Pons (tissue), 1 donor: ENCODE results near the gene RIC8B.
"Not testable (repeated sequence)": the region's sequence is repeated elsewhere in the genome, so short reads cannot be mapped to it uniquely, and the experiment has no call there.

Experiments used
- DNase-seq: peaks from one replicate; pipeline ENCODE4 v3.0.0-alpha.2; 2016; ENCODE audit warnings: low spot score

Gene RIC8B

DNA sequence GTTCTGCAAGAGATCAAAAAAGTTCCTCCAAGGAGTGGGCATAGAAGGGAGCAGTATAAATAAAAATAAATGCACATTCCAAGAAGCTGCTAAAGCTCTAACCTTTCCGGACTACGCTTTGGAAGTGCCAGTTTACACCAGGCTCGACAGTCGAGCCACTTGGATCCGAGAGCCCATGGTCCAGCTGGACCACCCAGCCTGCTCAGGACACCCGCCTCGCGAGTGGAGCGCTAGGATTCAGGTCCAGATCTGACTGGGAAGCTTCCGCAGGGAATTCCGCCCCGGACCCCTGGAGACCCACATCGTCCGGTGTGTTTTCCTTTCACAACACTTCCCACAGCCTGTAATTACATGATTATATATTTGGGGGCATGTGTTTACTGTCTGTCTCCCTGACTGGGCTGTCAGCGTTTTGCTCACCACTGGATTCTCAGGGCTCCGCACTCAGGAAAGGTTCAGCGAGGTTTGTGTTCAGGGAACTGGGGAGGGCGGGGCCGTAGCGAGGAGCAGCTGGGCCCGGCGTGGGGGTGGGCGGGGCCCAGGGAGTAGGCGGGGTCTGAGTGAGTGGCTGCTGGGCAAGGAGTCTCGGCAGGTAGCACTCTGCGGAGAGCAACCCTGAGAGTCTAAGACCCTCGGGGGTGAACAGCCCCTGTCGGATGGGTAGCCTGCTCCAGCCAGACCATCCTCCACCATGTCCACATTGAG is 128.9 kb downstream of the RIC8B start:
- DNase-seq = no peak

DNA sequence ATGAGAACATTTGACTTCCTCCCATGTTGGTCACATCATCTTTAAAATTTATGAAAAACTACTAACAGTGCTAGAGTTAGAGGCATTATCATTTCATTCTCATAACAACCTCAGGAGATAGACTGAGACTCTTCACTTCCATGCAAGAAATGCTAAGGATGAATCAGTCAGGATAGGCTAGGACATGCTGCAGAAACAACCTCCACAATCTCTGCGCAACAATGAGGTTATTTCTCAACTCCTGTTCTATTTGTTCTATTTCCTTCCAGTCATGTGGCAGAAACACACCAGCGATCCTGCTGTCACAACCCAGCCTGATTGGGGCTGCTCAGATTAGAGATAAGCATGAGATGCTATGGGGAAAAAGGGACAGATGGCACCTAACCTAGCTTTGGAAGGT is 132.2 kb downstream of the RIC8B start:
- DNase-seq = no peak

DNA sequence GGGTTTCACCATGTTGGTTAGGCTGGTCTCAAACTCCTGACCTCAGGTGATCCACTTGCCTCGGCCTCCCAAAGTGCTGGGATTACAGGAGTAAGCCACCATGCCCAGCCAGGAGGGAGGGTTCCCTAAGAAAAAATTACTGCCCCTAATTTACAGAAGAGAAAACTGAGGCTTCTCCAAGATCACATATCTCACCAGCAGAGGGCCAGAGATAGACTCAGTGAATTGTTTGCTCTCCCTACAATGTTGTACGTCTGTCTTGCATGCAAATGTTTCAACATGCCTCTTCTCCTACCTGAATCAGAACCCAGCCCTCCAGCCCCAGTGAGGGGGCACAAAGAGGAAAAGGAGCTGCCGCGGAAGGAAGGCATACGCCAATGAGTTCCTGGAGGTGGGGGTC is 132.9 kb downstream of the RIC8B start:
- DNase-seq = no peak

DNA sequence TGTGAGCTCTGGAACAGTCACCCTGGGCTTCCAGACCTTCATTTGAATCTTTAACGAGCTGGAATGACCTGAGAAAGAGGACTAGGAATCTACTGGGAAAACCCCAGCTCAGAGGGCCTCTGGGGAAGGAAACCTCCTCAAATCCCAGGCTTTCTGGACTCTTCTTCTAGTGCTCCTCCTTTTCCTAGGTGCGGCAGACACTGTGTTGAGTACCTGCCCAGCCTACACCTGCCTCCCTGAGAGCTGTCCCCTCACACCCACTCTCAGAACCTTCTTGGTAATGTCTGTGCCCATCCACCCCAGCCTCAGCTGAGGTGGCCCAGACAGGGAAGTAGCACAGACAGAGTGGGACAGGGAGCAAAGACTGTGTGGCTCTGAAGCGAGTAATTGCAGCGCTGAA is 133.4 kb downstream of the RIC8B start:
- DNase-seq = no peak

DNA sequence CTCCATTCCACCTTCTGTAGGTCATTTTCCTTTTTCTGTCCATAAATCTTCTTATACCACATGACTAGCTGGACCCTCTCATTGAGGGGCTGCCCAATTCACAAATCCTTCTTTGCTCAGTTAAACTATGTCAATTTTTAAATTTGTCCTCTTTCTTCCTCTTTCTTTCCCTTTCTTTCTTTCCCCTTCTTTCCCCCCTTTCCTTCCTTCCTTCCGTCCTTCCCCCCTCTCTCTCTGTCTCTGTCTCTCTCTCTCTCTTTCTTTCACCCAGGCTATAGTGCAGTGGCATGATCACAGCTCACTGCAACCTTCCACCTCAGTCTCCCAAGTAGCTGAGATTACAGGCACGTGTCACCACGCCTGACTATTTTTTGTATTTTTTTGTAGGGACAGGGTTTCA is 134.1 kb downstream of the RIC8B start:
- DNase-seq = no peak

DNA sequence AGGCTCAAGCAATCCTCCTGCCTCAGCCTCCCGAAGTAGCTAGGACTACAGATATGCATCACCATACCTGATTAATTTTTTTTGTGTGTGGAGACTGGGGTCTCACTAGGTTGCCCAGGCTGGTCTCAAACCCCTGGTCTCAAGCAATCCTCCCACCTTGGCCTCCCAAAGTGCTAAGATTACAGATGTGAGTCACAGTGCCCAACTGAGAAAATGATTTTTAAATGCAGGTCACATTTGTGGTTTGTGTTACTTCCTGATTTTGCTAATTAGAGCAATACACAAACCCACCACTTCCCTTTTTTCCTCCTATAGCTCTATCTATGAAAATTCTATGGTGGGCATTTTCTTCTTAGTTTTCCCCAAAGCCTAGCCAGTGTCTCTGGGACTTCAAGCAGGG is 135.7 kb downstream of the RIC8B start:
- no peak for DNase-seq

DNA sequence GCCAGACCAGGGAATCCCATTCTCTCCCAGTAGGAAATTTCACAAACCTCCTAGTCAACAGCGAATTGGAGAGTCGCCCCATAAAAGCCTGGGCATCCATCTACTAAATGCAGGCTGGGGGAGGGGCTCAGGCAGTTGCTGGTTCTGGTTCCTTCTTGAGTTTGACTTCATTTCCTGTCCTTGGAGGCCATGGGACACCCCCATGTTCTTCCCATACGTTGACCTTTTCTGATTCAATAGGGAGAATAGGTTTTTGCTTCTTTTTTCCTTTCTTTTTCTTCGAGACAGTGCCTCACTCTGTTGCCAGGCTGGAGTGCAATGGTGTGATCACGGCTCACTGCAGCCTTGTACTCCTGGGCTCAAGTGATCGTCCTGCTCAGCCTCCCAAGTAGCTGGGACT is 137.1 kb downstream of the RIC8B start:
- DNase-seq = no peak

DNA sequence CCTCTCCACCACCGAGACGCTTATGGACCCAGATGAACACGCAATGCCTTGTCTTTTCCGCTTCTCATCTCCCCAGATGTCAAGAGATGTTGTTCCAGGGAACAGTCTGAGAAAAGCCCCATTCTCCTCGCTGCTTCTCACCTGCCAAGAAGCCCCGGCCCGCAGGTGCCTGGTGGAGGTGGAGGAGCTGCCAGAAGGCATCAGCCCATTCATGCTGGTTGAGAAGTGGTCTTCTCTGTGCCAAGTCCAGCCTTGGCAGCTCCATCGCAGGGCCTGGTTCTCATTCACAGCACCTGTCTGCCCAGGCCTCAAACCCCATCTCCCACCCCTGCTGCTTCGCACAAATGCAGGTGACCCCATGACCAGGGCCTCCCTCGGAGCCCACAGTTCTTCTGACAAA is 139.0 kb downstream of the RIC8B start:
- DNase-seq = no peak

DNA sequence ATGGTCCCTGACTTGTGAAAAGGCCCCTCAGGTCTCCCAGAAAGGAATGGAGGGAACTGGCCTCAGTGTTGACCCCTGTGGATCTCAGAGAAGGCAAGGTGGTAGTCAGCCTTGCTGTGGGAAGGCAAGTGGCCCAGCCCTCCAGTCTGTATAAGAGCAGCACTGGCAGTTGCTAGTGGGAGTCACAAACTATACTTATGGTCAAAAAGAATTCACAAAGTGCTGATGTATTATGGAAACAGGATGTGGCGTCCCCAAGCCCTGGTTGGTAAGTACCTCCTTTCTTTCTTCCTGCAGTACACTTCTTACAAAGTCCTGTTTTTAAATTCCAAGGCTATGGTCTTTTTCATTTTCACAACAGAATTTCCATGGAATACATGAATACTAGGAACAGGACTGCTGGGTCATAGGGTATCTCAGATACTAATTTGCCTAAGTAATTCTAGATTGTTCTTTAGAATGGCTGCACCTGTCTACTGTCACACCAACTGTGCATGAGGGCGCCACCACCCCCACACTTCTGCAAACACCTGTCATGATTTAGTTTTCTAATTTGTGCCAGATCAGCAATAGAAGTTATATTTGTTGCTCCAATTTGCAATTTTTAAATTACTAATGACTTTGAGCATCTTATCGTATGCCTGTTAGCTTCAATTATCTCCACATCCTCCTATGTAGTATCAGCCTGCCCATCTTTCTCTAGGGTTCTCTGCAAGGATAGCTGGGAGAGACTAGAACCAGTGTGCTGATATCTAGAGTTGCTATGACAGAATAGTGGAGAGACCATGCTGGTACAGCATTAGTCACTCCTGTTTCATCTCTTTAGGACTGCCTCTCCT is 140.5 kb downstream of the RIC8B start:
- DNase-seq = no peak

DNA sequence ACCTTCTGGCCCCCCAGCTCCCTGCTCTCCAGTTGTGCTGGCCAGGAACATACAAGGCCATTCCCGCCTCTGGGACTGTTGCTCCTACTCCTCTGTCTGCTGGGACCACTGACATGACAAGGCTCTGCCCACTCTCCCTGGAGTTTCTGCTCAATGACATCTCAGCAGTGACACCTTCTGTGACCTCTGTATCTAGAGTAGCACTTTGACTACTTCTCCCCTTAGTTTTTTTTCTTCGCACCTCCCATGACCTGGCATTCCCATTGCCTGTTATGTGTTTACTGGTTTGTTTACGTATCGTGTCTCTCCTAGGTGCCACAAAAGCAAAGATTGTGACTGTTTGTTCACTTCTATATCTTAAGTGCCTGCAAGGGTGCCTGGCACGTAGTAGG is 141.1 kb downstream of the RIC8B start:
- DNase-seq = no peak

DNA sequence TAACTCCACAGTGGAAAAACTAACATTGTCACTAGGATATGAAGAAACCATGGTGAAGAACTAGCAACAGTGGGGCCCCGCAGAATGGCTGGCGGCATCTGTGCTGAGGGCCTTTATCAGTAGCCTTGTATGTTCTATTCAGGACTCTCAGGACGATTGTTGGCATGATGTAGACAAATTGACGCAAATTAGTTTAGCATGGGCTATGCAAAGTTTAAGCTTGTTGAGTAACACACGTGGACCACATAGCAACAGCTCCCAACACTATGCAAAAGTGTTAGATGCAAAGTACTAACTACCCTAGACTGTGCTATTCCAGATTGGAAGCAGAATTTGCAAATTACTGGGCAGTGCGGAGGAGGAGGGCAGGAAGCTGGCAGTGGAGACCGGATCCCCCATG is 143.0 kb downstream of the RIC8B start:
- DNase-seq = no peak

DNA sequence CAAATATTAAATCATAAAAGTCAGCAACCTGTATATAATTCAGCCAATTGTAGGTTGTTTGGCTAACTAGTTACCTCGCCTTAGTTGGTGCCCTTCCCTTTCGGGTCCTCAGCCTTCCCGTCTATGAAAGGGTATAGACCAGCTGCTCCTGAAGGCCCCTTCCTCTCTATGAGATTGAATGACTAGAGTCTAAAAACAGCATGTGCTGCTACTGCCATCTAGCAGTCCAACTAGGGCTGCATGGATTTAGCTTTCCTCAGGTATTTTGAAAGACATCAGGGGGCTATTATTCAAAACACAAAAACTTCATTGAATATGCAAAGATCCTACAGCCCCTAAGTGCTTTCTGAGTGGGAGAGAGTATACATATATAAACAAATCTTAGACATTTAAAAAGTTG is 144.3 kb downstream of the RIC8B start:
- DNase-seq = no peak

DNA sequence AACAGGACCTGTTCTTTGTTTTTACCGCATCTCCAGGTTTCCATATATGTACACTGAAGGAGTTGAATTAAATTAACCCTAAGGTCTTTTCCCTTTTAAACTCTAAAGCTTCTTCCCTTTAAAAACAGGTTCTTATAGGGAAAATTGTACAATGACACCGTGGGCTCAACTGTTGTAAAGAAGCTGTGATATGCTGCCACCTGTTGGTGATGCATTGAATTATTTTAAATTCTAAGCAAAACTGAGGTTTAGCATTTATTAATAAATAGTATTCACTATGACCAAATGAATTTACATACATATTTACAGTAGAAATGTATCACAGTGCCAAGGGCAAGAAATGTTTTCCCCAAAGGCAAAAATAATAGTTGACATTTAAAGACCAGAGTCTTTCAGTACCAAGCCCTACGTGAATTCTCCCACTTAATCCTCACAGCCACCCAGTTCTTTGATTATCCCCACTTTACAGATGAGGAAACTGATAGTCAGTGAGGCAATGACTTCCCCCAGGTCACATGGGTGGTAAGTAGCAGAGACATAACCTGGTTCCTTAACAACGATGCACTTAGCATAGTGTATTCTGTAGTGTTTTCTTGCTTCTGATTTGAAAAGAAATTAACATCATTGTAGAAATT is 145.5 kb downstream of the RIC8B start:
- peak; percentile 57 for DNase-seq

DNA sequence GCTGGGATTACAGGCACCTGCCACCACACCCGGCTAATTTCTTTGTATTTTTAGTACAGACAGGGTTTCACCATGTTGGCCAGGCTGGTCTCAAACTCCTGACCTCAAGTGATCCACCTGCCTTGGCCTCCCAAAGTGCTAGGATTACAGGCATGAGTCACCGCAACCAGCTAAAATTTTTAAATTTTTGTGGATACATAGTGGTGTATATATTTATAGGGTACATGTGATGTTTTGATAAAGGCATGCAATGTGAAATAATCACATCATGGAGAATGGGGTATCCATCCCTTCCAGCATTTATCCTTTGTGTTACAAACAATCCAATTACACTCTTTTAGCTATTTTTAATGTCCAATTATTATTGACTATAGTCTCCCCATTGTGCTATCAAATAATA is 147.5 kb downstream of the RIC8B start:
- not testable (repeated sequence) for DNase-seq

DNA sequence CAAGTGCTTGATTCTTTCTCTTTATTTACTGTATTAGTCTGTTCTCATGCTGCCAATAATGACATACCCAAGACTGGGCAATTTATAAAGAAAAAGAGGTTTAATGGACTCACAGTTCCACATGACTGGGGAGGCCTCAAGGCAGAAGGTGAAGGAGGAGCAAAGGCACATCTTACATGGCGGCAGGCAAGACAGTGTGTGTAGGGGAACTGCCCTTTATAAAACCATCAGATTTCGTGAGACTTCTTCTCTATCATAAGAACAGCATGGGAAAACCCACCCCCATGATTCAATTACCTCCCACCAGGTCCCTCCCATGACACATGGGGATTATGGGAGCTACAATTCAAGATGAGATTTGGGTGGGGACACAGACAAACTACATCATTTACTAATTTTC is 149.1 kb downstream of the RIC8B start:
- not testable (repeated sequence) for DNase-seq

DNA sequence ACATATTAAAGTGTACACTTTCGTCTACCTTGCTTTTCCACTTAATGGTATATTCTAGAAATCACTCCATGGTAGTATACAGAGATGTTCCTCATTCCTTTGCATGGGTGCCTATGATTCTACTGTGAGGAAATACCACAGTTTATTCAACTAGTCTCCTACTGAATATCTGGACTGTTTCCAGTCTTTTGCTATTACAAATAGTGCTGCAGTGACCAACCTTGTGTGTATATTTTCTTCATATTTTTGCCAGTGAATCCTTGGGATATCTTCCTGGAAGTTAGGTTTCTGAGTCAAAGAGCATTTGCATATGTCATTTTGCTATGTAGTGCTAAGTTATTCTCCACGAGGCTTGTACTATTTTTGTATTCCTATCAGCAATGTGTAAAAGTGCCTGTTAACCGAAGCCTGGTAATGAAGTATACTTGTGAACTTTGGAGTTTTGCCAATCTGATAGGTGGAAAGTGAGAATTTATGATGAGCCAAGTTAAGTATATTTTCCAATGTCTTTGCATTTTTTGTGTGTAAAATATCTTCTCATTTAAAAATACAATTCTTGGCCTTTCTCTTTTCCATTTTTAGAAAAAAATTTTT is 149.9 kb downstream of the RIC8B start:
- no peak for DNase-seq

DNA sequence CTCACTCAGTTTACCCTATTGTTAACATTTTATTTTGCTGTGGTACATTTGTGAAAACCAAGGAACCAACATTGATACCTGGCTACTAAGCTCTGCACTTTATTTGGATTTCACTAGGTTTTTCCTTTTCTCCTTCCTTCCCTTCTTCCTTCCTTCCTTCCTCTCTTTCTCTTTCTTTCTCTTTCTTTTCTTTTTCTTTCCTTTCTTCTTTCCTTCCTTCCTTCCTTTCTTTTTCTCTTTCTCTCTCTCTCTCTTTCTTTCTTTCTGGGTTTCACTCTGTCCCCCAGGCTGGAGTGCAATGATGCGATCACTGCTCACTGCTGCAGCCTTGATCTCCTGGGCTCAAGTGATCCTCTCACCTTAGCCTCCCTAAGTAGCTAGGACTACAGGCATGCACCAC is 152.2 kb downstream of the RIC8B start:
- no peak for DNase-seq

DNA sequence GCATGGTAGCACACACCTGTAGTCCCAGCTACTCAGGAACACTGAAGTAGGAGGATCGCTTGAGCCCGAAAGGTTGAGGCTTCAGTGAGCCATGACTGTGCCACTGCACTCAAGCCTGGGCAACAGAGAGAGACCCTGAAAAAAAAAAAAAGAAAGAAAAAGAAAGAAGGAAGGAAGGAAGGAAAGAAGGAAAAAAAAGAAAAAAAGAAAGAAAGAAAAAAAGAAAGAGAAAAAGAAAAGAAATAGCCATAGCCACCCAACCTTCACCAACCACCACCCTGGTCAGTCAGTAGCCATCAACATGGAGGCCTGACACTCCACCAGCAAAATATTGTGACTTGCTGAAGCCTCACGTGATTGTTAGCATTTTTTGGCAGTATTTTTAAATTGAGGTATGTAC is 159.8 kb downstream of the RIC8B start:
- DNase-seq = no peak
